OCI-LY3 (cell line): Measurements from ENCODE around the gene ZXDC.

Experiments used
- EZH2phosphoT487 ChIP-seq: fragments of 200-600 bp; shearing (Covaris generic); IDR thresholded peaks from 2 replicates; pipeline ENCODE4 v1.6.1; 2018; ENCODE audit warnings: antibody characterized with exemption, mixed run types, low read depth
- TF ChIP-seq, protein P1 (sequence below): fragments of 200-600, 300-600 bp; sonication (generic); IDR thresholded peaks from 2 replicates; pipeline ENCODE4 v1.5.1; 2014; ENCODE audit warnings: antibody characterized with exemption, low read length, low read depth

DNA sequence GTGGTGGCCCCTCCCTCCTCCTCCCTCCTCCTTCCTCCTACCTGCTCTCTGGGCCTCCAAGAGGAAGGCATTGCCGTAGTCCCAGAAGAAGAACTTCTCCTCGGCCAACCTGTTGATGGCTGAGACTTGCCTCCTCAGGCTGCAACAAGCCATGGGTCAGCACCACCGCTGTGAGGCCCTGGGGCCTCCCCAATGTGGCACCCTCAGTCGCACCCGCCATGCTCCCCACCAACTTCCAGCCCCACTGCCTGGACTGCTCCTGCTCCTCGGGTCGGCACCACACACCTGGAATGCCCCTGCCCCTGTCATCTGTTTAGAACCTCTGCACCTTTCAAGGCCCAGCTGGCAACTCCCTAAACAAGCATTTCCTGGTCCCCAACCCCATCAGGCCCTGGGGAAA, 24.3 kb upstream of the ZXDC start:
- TF ChIP-seq, protein P1, sequence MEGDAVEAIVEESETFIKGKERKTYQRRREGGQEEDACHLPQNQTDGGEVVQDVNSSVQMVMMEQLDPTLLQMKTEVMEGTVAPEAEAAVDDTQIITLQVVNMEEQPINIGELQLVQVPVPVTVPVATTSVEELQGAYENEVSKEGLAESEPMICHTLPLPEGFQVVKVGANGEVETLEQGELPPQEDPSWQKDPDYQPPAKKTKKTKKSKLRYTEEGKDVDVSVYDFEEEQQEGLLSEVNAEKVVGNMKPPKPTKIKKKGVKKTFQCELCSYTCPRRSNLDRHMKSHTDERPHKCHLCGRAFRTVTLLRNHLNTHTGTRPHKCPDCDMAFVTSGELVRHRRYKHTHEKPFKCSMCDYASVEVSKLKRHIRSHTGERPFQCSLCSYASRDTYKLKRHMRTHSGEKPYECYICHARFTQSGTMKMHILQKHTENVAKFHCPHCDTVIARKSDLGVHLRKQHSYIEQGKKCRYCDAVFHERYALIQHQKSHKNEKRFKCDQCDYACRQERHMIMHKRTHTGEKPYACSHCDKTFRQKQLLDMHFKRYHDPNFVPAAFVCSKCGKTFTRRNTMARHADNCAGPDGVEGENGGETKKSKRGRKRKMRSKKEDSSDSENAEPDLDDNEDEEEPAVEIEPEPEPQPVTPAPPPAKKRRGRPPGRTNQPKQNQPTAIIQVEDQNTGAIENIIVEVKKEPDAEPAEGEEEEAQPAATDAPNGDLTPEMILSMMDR: no peak
- no peak for TF ChIP-seq EZH2phosphoT487
